ENCODE results near the gene PRPSAP2. TPM values are rescaled to one million over a fixed set of nuclear protein-coding genes. Genes with fewer than 3 reads are reported as not detected.

PRPSAP2 gene
- total and polyA plus RNA-seq, 2 of the 4 experiments (the other 2 are of a cell fraction): 22.9 to 28.1 TPM

- no peak overlapping the region for H3K4me3 ChIP-seq (ENCODE audit: insufficient read depth, low read depth, low read length)
- no peak overlapping the region for H2AK5ac ChIP-seq (ENCODE audit: low read depth, low read length)
- H3K4me2 ChIP-seq (ENCODE audit: low read depth, low read length): no peak overlapping the region
- no peak overlapping the region for H2BK15ac ChIP-seq (ENCODE audit: low read depth, low read length)
- DNase-seq (no peak), ATAC-seq (ENCODE audit: low read depth) (no peak)
- no peak overlapping the region for H3K14ac ChIP-seq (replicated peaks; ENCODE audit: low read depth, low read length)
- no peak overlapping the region for H2BK120ac ChIP-seq (ENCODE audit: low read depth, low read length)
- no peak overlapping the region for H3K56ac ChIP-seq (ENCODE audit: extremely low read depth, insufficient read depth, low read length)
- CTCF ChIA-PET: no interaction called here
- H4K20me1 ChIP-seq (ENCODE audit: insufficient read depth, low read length): peaks cover 7% of the 10 kb centered on the region; the same call in 1 of the 2 replicates
- no peak overlapping the region for H4K91ac ChIP-seq (ENCODE audit: insufficient read depth, low read depth, low read length)
- no peak overlapping the region for H4K5ac ChIP-seq (ENCODE audit: low read depth, low read length)
- 95% methylated on average over 6 of the region's 11 CpGs; no CpG with 5 or more reads in 1 of the 2 experiments for WGBS, 2 experiments (ENCODE audit: extremely low coverage in 2 of 2, insufficient read length in 1 of 2)
- H2BK5ac ChIP-seq (ENCODE audit: low read depth, low read length, poor library complexity, severe bottlenecking): no peak overlapping the region
- no peak overlapping the region for H2AK9ac ChIP-seq (replicated peaks; ENCODE audit: low read depth, low read length, poor library complexity)
- no peak overlapping the region for H3K4ac ChIP-seq (ENCODE audit: low read depth, low read length)
- peaks cover 4% of the 10 kb centered on the region; the same call in 1 of the 2 replicates for H3K9me1 ChIP-seq (ENCODE audit: insufficient read depth, low read length)
- H3K18ac ChIP-seq (ENCODE audit: low read depth, low read length): no peak overlapping the region
- H3K79me1 ChIP-seq (ENCODE audit: low read depth in 1 of 2, low read length in 2 of 2): peaks cover 10 to 21% of the 10 kb centered on the region in 2 experiments; a peak in 2 of 4 replicates
- intact Hi-C loops (cut with micrococcal nuclease): no loop called here
- H3K27ac ChIP-seq (ENCODE audit: insufficient read depth, low read length): no peak overlapping the region
- H3K9me3 ChIP-seq (ENCODE audit: control insufficient read depth, insufficient read depth, low read length): no peaks in the 10 kb centered on the region
- no TSS peak for BruUV-seq (replicated peaks)
- dilution Hi-C loops (cut with HindIII; ENCODE audit: low sequenced_read_pairs, unreplicated experiment): no loop called here
- peaks cover 16% of the 10 kb centered on the region for H3K36me3 ChIP-seq (ENCODE audit: control insufficient read depth, insufficient read depth, low read length)
- H2BK20ac ChIP-seq (ENCODE audit: low read depth, low read length): no peak overlapping the region
- H3K9ac ChIP-seq (ENCODE audit: low read depth, low read length): no peak overlapping the region
- H3K23ac ChIP-seq (ENCODE audit: low read depth, low read length): no peak overlapping the region
- POLR2A ChIA-PET (ENCODE audit: unreplicated experiment): no interaction called here
- H3K4me1 ChIP-seq (ENCODE audit: control insufficient read depth, insufficient read depth, low read length): peaks cover 8% of the 10 kb centered on the region
- H2AFZ ChIP-seq (replicated peaks; ENCODE audit: low read length, poor library complexity): no peak overlapping the region
- no peaks in the 10 kb centered on the region for H3K27me3 ChIP-seq (ENCODE audit: control insufficient read depth, insufficient read depth, low read length)
- no peak overlapping the region for H4K8ac ChIP-seq (ENCODE audit: low read depth in 2 of 2, low read length in 2 of 2)
- in situ Hi-C loops (cut with MboI; ENCODE audit: low sequenced_read_pairs): no loop called here
- no peak for TF ChIP-seq BHLHE40 (IDR thresholded peaks at IDR 0.05; ENCODE audit: low read depth, low read length)
- TF ChIP-seq MAFK (IDR thresholded peaks at IDR 0.05; ENCODE audit: low read depth, low read length): no peak
- TF ChIP-seq POLR2A (IDR thresholded peaks at IDR 0.05; ENCODE audit: low read depth, low read length): no peak
- TF ChIP-seq RCOR1 (IDR thresholded peaks at IDR 0.05; ENCODE audit: insufficient replicate concordance, low read length): no peak
- TF ChIP-seq USF2 (IDR thresholded peaks at IDR 0.05; ENCODE audit: low read depth, low read length): no peak
- TF ChIP-seq CHD1 (IDR thresholded peaks at IDR 0.05; ENCODE audit: low read depth, low read length): no peak
- TF ChIP-seq RFX5 (IDR thresholded peaks at IDR 0.05; ENCODE audit: low read depth, low read length): no peak
- no peak for TF ChIP-seq MXI1 (IDR thresholded peaks at IDR 0.05; ENCODE audit: borderline replicate concordance, low read depth, low read length)
- no peak for TF ChIP-seq SMC3 (IDR thresholded peaks at IDR 0.05; ENCODE audit: low read depth, low read length)
- no peak for TF ChIP-seq CTCF (conservative IDR thresholded peaks at IDR 0.05; ENCODE audit: low read depth, low read length)
- no peak for TF ChIP-seq RAD21 (IDR thresholded peaks at IDR 0.05; ENCODE audit: low read length)
- TF ChIP-seq MAZ (IDR thresholded peaks at IDR 0.05; ENCODE audit: borderline replicate concordance, low read depth, low read length): no peak
- TF ChIP-seq ELK1 (IDR thresholded peaks at IDR 0.05; ENCODE audit: borderline replicate concordance, low read depth, low read length): no peak
- no peak for TF ChIP-seq FOS (IDR thresholded peaks at IDR 0.05; ENCODE audit: low read depth, low read length)
- TF ChIP-seq CEBPB (IDR thresholded peaks at IDR 0.05; ENCODE audit: low read depth, low read length): no peak
- no peak for TF ChIP-seq NFE2L2 (IDR thresholded peaks at IDR 0.05; ENCODE audit: low read depth, low read length)
These were observed 59.6 kb downstream of the PRPSAP2 start for GRCh38 chr17:18917506-18918032.
